ENCODE measurements around the gene NUP93. TPM values are rescaled to one million over a fixed set of nuclear protein-coding genes. Genes with fewer than 3 reads are reported as not detected.
A peak's percentile ranks its signal among the peaks of the same experiment; 100 is the strongest.

The NUP93 gene
- total RNA-seq, 2 donors from 2014 or later: 124 to 128 TPM

GRCh38 chr16:56838622-56839337 lies 108.9 kb downstream of the NUP93 start:
- peaks cover 3 to 8% of the 10 kb centered on the region in 2 donors for H3K36me3 Mint-ChIP-seq
- ATAC-seq (no peak), DNase-seq (ENCODE audit: low spot score in 2 of 2) (peak in 1 of 2 donors; percentile 21)
- no peaks in the 10 kb centered on the region for H3K9me3 Mint-ChIP-seq
- peak overlapping the region; percentile 18 to 53 for H3K27ac Mint-ChIP-seq

GRCh38 chr16:56841233-56841632 lies 111.3 kb downstream of the NUP93 start:
- peak in 1 of 2 donors; percentile 16 for DNase-seq (ENCODE audit: low spot score in 2 of 2)
- ATAC-seq: no peak
- Mint-ChIP-seq H3K36me3 (peaks cover 7 to 15% of the 10 kb centered on the region in 2 donors), H3K27ac (no peak overlapping the region), H3K9me3 (no peaks in the 10 kb centered on the region)

GRCh38 chr16:56841659-56842058 lies 111.7 kb downstream of the NUP93 start:
- Mint-ChIP-seq H3K36me3 (peaks cover 7 to 15% of the 10 kb centered on the region in 2 donors), H3K9me3 (no peaks in the 10 kb centered on the region), H3K27ac (no peak overlapping the region)
- ATAC-seq: no peak
- DNase-seq (ENCODE audit: low spot score in 2 of 2): no peak

GRCh38 chr16:56842133-56842532 lies 112.2 kb downstream of the NUP93 start:
- Mint-ChIP-seq H3K36me3 (peaks cover 7 to 15% of the 10 kb centered on the region in 2 donors), H3K27ac (no peak overlapping the region), H3K9me3 (no peaks in the 10 kb centered on the region)
- ATAC-seq: no peak
- DNase-seq (ENCODE audit: low spot score in 2 of 2): no peak

DNA sequence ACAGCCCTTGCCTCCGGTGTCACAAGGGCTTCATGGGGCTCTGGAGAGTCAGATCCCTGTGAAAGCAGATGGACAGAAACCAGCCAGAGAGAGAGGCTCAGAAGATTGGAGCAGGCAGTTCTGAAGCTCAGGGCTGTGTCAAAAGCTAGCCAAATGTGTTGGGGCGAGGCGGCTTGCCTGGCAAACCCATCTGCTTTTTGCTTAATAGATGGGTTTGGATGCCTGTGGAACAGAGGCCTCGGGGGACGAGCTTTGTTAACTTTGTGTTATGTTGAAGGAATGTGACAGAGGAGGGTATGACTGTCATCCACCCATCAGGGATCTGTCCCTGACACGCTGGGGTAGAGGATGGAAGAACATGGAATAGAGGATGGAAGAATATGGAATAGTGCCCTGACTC lies 114.1 kb downstream of the NUP93 start:
- Mint-ChIP-seq H3K9me3 (no peaks in the 10 kb centered on the region), H3K36me3 (peaks cover 7 to 31% of the 10 kb centered on the region in 2 donors), H3K27ac (peak overlapping the region in 1 of 2 donors; percentile 39)
- ATAC-seq (no peak), DNase-seq (ENCODE audit: low spot score in 2 of 2) (no peak)

- H3K27ac Mint-ChIP-seq: peak overlapping the region; percentile 57 to 93
- peaks cover 7 to 25% of the 10 kb centered on the region in 2 donors for H3K36me3 Mint-ChIP-seq
- no peaks in the 10 kb centered on the region for H3K9me3 Mint-ChIP-seq
Observed at GRCh38 chr16:56847173-56847910, 117.4 kb downstream of the NUP93 start.

GRCh38 chr16:56848029-56848936 lies 118.4 kb downstream of the NUP93 start:
- peak overlapping the region; percentile 57 to 93 for H3K27ac Mint-ChIP-seq
- DNase-seq (ENCODE audit: low spot score in 2 of 2): no peak
- peaks cover 7 to 25% of the 10 kb centered on the region in 2 donors for H3K36me3 Mint-ChIP-seq
- ATAC-seq: peak in 1 of 2 donors; percentile 65
- no peaks in the 10 kb centered on the region for H3K9me3 Mint-ChIP-seq

More at GRCh38 chr16:56847173-56847910, 117.4 kb downstream of the NUP93 start:
- ATAC-seq: peak; percentile 67 to 90
- DNase-seq (ENCODE audit: low spot score in 2 of 2): no peak

DNA sequence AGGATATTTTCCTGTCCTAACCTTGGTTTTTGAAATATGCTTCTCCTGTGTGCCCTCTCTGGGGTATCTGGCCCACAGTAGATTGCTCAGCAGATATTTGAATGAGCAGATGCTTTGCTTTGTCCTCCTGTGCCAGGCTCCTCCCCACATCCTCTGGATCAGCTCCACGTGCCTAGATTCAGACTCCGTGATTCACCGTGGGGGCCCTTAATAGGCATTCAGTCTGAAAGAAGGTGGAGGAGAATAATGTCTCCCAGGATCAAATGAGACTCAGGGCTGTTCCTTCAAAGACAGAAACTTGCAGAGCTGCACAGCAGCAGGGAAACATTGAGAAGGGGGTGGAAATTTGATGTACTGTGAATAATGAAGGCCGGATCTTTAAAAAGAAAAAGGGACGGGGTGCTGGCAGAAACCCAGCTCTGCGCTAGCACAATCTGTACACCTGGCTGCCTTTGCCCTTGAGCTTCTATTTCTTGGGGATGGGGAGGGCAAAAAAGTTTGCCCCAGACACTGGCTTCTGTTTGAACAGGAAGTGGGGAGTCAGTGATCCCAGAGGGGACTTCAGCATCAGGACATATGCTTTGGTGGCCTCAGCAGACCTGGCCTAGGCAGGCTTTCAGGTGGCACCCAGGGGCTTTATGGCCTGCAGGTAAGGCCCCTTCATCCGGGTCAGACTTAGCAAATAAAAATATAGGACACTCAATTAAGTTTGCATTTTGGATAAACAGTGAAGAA lies 119.2 kb downstream of the NUP93 start:
- ATAC-seq (no peak), DNase-seq (ENCODE audit: low spot score in 2 of 2) (no peak)
- peak overlapping the region in 1 of 2 donors; percentile 81 for H3K27ac Mint-ChIP-seq
- H3K9me3 Mint-ChIP-seq: no peaks in the 10 kb centered on the region
- H3K36me3 Mint-ChIP-seq: peaks cover under 1 to 20% of the 10 kb centered on the region in 2 donors

- ATAC-seq (no peak), DNase-seq (ENCODE audit: low spot score in 2 of 2) (no peak)
- Mint-ChIP-seq H3K9me3 (no peaks in the 10 kb centered on the region), H3K27ac (peak overlapping the region in 1 of 2 donors; percentile 81), H3K36me3 (peaks cover 0 to 16% of the 10 kb centered on the region in 2 donors)
Observed at GRCh38 chr16:56849690-56850680, 120.1 kb downstream of the NUP93 start.

DNA sequence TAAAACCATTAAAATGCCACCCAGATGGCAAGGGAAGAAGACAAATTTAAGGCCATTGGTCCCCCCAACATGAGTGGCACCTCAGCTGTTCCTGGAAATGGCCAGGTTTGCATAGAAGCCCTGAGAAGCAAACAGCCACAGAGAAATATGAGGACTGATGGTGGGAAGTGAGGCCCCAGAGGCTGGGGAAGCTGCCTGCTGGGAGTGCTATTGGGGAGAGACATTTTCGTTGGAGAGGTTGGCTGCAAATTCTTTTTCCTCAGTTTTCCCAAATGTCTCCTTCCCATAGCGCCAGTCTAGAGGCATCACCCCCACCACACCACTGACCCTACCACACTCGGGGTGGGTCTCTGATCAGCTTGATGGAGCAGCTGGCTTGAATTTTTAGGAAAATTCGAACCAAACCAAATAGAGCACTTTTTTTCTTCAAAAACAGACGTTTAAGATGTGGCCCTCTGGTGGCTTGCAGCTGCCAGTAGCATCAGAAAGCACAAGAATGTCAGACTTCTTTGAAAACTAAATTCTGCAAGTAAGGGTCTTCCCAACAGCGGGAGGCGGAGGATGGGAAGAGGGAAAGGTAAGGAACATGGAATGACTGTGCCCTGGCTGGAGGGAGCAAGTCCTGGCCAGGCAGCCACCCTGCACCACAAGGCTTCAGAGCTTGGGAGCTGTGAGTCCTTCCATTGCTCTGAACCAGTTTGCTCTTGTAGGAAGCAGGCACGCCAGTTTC lies 121.9 kb downstream of the NUP93 start:
- ATAC-seq (no peak), DNase-seq (ENCODE audit: low spot score in 2 of 2) (no peak)
- peaks cover 0 to 16% of the 10 kb centered on the region in 2 donors for H3K36me3 Mint-ChIP-seq
- no peaks in the 10 kb centered on the region for H3K9me3 Mint-ChIP-seq
- H3K27ac Mint-ChIP-seq: no peak overlapping the region

- H3K36me3 Mint-ChIP-seq: peaks cover 0 to 14% of the 10 kb centered on the region in 2 donors
- H3K9me3 Mint-ChIP-seq: no peaks in the 10 kb centered on the region
- ATAC-seq (no peak), DNase-seq (ENCODE audit: low spot score in 2 of 2) (no peak)
- no peak overlapping the region for H3K27ac Mint-ChIP-seq
Observed at GRCh38 chr16:56852401-56852730, 122.4 kb downstream of the NUP93 start.

DNA sequence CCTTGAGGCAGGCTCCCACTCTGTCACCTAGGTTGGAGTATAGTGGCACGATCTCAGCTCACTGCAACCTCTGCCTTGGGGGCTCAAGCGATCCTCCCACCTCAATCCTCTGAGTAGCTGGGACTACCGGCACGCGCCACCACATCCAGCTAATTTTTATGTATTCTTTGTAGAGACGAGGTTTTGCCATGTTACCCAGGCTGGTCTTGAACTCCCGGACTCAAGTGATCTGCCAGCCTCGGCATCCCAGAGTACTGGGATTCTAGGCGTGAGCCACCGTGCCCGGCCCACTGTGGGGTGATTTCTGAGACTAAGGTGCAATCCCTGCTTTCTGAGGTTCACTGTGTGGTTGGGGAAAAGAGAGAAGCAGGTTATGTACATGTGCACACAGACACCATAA lies 123.0 kb downstream of the NUP93 start:
- DNase-seq (ENCODE audit: low spot score in 2 of 2): no peak
- H3K36me3 Mint-ChIP-seq: peaks cover 0 to 8% of the 10 kb centered on the region in 2 donors
- peak overlapping the region in 1 of 2 donors; percentile 44 for H3K27ac Mint-ChIP-seq
- no peaks in the 10 kb centered on the region for H3K9me3 Mint-ChIP-seq
- ATAC-seq: no peak

GRCh38 chr16:56855201-56855600 lies 125.3 kb downstream of the NUP93 start:
- H3K27ac Mint-ChIP-seq: no peak overlapping the region
- H3K36me3 Mint-ChIP-seq: no peaks in the 10 kb centered on the region
- DNase-seq (ENCODE audit: low spot score in 2 of 2): no peak
- H3K9me3 Mint-ChIP-seq: no peaks in the 10 kb centered on the region
- no peak for ATAC-seq

GRCh38 chr16:56855946-56856345 lies 126.0 kb downstream of the NUP93 start:
- Mint-ChIP-seq H3K36me3 (no peaks in the 10 kb centered on the region), H3K9me3 (no peaks in the 10 kb centered on the region), H3K27ac (no peak overlapping the region)
- no peak for ATAC-seq
- DNase-seq (ENCODE audit: low spot score in 2 of 2): no peak
